Panc1 (cell line): ENCODE measurements around the gene WDFY2. TPM values are rescaled to one million over a fixed set of nuclear protein-coding genes. Genes with fewer than 3 reads are reported as not detected.
"Not testable (repeated sequence)": the region's sequence is repeated elsewhere in the genome, so short reads cannot be mapped to it uniquely, and the experiment has no call there.

Experiments used
- ATAC-seq: fragments of 200-7000 bp; cut with Tn5 transposase; 2 replicates; pipeline ENCODE4 v1.9.1; 2020; ENCODE audit warnings: mild to moderate bottlenecking, moderate library complexity
- BruUV-seq: library from RNA; stranded (reverse); fragments of 400-500 nt; replicated peaks from 2 replicates; lab custom pipeline; 2021; lab: Mats Ljungman, UMichigan
- CTCF ChIA-PET: fragments of 300-600 bp; sonication (Branson Sonifier 250); formaldehyde crosslinking; loops from one replicate; lab custom pipeline; 2022; ENCODE audit warnings: antibody characterized with exemption; lab: Charles Lee
- POLR2A ChIA-PET: fragments of 300-600 bp; sonication (Branson Sonifier 250); formaldehyde crosslinking; loops from one replicate; lab custom pipeline; 2022; ENCODE audit warnings: antibody characterized with exemption; lab: Charles Lee
- DNase-seq: peaks from one replicate; pipeline ENCODE4 v3.0.0-alpha.2; 2010; ENCODE audit warnings: low read depth, low spot score
- H3K27ac ChIP-seq: 2 replicates; pipeline ENCODE4 v1.5.1; 2011; ENCODE audit warnings: mild to moderate bottlenecking, low read length, inconsistent platforms
- H3K27me3 ChIP-seq: fragments of 200-500 bp; sonication (Bioruptor generic); 2 replicates; pipeline ENCODE4 v1.6.0; 2014; ENCODE audit warnings: low read length, inconsistent platforms; ENCODE audit not compliant: control insufficient read depth, insufficient read depth
- H3K36me3 ChIP-seq: fragments of 200-500 bp; sonication (Bioruptor generic); 2 replicates; pipeline ENCODE4 v1.5.1; 2014; ENCODE audit warnings: inconsistent platforms, mild to moderate bottlenecking, low read length, moderate library complexity; ENCODE audit not compliant: control insufficient read depth, insufficient read depth
- H3K4me1 ChIP-seq: 2 replicates; pipeline ENCODE4 v1.5.1; 2011; ENCODE audit warnings: inconsistent platforms, mild to moderate bottlenecking, low read length, moderate library complexity; ENCODE audit not compliant: control insufficient read depth, insufficient read depth
- H3K4me3 ChIP-seq, 2 experiments: 2 replicates each; pipeline ENCODE4 v1.5.1; 2011 to 2012; ENCODE audit warnings: low read depth in 2 of 2, low read length in 2 of 2, mild to moderate bottlenecking in 2 of 2, inconsistent platforms in 1 of 2, moderate library complexity in 1 of 2
- H3K9me3 ChIP-seq: fragments of 200-500 bp; sonication (Bioruptor generic); 2 replicates; pipeline ENCODE4 v1.5.1; 2014; ENCODE audit warnings: low read depth, mild to moderate bottlenecking, inconsistent platforms, low read length, moderate library complexity; ENCODE audit not compliant: control insufficient read depth, insufficient read depth
- CTCF ChIP-seq: fragments of 450-650 bp; IDR thresholded peaks from 2 replicates; pipeline ENCODE4 v1.5.1; 2017; ENCODE audit warnings: mild to moderate bottlenecking
- POLR2AphosphoS5 ChIP-seq: IDR thresholded peaks from 2 replicates; pipeline ENCODE4 v1.6.1; 2012; ENCODE audit warnings: mild to moderate bottlenecking, low read depth, low read length, moderate library complexity
- SIN3A ChIP-seq: IDR thresholded peaks from 2 replicates; pipeline ENCODE4 v1.6.1; 2012; ENCODE audit warnings: low read depth, mild to moderate bottlenecking, low read length, moderate library complexity, borderline replicate concordance; ENCODE audit not compliant: insufficient read depth
- TCF7L2 ChIP-seq: IDR thresholded peaks from 2 replicates; pipeline ENCODE4 v1.6.1; 2011; ENCODE audit warnings: mild to moderate bottlenecking, low read depth, low read length, inconsistent platforms
- in situ Hi-C: cut with HindIII; loops from 2 replicates; pipeline ENCODE4 v1.10.0; 2016; ENCODE audit warnings: low sequenced_read_pairs, low pct_unique_long_range_greater_than_20kb
- intact Hi-C: fragments of 100-400 bp; cut with micrococcal nuclease; formaldehyde crosslinking; loops from one replicate; pipeline ENCODE4 v1.10.0; 2022; ENCODE audit not compliant: unreplicated experiment
- total RNA-seq: library from RNA; stranded (reverse); gene quantifications from one replicate; pipeline ENCODE4 v1.2.1, GENCODE V29; 2021; ENCODE audit not compliant: unreplicated experiment
- TF ChIP-seq, protein P1 (sequence below), 2 experiments: IDR thresholded peaks; 2 replicates each; pipeline ENCODE4 v1.6.1; 2011 to 2012; ENCODE audit warnings: low read depth in 2 of 2, control low read depth in 1 of 2, low read length in 1 of 2, mild to moderate bottlenecking in 1 of 2, moderate library complexity in 1 of 2; ENCODE audit not compliant: insufficient read depth in 1 of 2

Gene WDFY2
- total RNA-seq, 1 experiment from 2014 or later, result 7.8 TPM

- Histone ChIP-seq H3K36me3 (no peaks in the 10 kb centered on the region), H3K9me3 (no peaks in the 10 kb centered on the region), H3K27me3 (no peaks in the 10 kb centered on the region), H3K4me3 (peak overlapping the region in 1 of 2 experiments; percentile 23; a peak in 2 of 4 replicates), H3K4me1 (peaks cover 48% of the 10 kb centered on the region), H3K27ac (peak overlapping the region; percentile 78)
- DNase-seq, result peak; percentile 51
- ChIA-PET CTCF (no interaction called here), POLR2A (no interaction called here)
- ATAC-seq, result peak; percentile 74
- no peak for TF ChIP-seq POLR2AphosphoS5
- no peak for TF ChIP-seq SIN3A
- TF ChIP-seq TCF7L2, result no peak
- TF ChIP-seq CTCF, result no peak
- TF ChIP-seq, protein P1, sequence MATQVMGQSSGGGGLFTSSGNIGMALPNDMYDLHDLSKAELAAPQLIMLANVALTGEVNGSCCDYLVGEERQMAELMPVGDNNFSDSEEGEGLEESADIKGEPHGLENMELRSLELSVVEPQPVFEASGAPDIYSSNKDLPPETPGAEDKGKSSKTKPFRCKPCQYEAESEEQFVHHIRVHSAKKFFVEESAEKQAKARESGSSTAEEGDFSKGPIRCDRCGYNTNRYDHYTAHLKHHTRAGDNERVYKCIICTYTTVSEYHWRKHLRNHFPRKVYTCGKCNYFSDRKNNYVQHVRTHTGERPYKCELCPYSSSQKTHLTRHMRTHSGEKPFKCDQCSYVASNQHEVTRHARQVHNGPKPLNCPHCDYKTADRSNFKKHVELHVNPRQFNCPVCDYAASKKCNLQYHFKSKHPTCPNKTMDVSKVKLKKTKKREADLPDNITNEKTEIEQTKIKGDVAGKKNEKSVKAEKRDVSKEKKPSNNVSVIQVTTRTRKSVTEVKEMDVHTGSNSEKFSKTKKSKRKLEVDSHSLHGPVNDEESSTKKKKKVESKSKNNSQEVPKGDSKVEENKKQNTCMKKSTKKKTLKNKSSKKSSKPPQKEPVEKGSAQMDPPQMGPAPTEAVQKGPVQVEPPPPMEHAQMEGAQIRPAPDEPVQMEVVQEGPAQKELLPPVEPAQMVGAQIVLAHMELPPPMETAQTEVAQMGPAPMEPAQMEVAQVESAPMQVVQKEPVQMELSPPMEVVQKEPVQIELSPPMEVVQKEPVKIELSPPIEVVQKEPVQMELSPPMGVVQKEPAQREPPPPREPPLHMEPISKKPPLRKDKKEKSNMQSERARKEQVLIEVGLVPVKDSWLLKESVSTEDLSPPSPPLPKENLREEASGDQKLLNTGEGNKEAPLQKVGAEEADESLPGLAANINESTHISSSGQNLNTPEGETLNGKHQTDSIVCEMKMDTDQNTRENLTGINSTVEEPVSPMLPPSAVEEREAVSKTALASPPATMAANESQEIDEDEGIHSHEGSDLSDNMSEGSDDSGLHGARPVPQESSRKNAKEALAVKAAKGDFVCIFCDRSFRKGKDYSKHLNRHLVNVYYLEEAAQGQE (IDR thresholded peaks at IDR 0.05; ENCODE audit: insufficient read depth in 1 of 2, low read depth in 2 of 2, low read length in 1 of 2), result no peak
- intact Hi-C loops, result no loop called here
- BruUV-seq, result no TSS peak
- in situ Hi-C loops, result no loop called here
These were observed 6.8 kb downstream of the WDFY2 start for GRCh38 chr13:51590971-51591627.

- in situ Hi-C loops, intact Hi-C loops, H3K27me3 ChIP-seq, H3K9me3 ChIP-seq, CTCF ChIA-PET, ATAC-seq, BruUV-seq, POLR2A ChIA-PET, DNase-seq, H3K36me3 ChIP-seq: not testable (repeated sequence)
- Histone ChIP-seq H3K4me3 (peak overlapping the region in 1 of 2 experiments; percentile 10; a peak in 2 of 4 replicates), H3K4me1 (peaks cover 48% of the 10 kb centered on the region), H3K27ac (peak overlapping the region; percentile 78)
These were observed 7.7 kb downstream of the WDFY2 start for GRCh38 chr13:51591938-51592337.

DNA sequence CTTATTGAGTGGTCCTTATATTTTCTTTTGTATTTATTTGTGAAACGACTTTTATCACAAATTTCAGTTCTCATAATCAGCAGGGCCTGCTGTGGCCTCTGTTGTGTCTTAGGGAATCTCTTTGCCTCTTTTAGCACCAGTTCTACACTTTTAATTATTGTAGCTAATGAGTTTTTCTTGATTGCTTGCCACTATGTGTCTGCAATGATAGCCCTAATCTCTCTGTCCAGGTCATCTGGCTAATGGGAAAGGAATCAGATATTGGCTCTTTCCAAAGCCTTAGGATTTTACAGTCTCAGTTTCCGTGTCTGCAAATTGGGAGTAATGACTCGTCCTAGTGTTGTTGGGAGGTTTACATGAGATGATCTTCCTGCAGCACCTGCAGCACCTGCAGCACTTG lies 10.2 kb downstream of the WDFY2 start:
- intact Hi-C loops (no loop called here), in situ Hi-C loops (no loop called here)
- Histone ChIP-seq H3K27me3 (no peaks in the 10 kb centered on the region), H3K4me3 (no peak overlapping the region), H3K9me3 (no peaks in the 10 kb centered on the region), H3K4me1 (peaks cover 27% of the 10 kb centered on the region), H3K27ac (no peak overlapping the region), H3K36me3 (no peaks in the 10 kb centered on the region)
- CTCF ChIA-PET, result no interaction called here
- POLR2A ChIA-PET, result no interaction called here
- no TSS peak for BruUV-seq
- TF ChIP-seq SIN3A (no peak), POLR2AphosphoS5 (no peak), TCF7L2 (no peak), CTCF (no peak)
- TF ChIP-seq, protein P1 (IDR thresholded peaks at IDR 0.05; ENCODE audit: insufficient read depth in 1 of 2, low read depth in 2 of 2, low read length in 1 of 2), result no peak
- DNase-seq (no peak), ATAC-seq (no peak)
